Astrocyte of the spinal cord (primary cell): Measurements from ENCODE around the gene ANO10.

Source experiments
- DNase-seq: peaks from one replicate; pipeline ENCODE4 v3.0.0; 2011; ENCODE audit warnings: low read depth, low spot score
- H3K4me3 ChIP-seq: 2 replicates; pipeline ENCODE4 v1.5.1; 2011; ENCODE audit warnings: low read depth, mild to moderate bottlenecking, low read length, moderate library complexity
- CTCF ChIP-seq: IDR thresholded peaks from 2 replicates; pipeline ENCODE4 v1.5.1; 2012; ENCODE audit warnings: low read depth, mild to moderate bottlenecking, low read length, inconsistent platforms
- in situ Hi-C: cut with HindIII; loops from 2 replicates; pipeline ENCODE4 v1.10.0; 2017; ENCODE audit warnings: low sequenced_read_pairs

Gene ANO10

GRCh38 chr3:43391621-43392020 is 230.2 kb downstream of the ANO10 start:
- H3K4me3 ChIP-seq = no peak overlapping the region
- in situ Hi-C loops = no loop called here
- TF ChIP-seq CTCF = no peak
- no peak for DNase-seq

- no peak for DNase-seq
- H3K4me3 ChIP-seq = no peak overlapping the region
- in situ Hi-C loops = no loop called here
- TF ChIP-seq CTCF = no peak
Measured at GRCh38 chr3:43390255-43390588, 231.6 kb downstream of the ANO10 start.

GRCh38 chr3:43389388-43390254 is 232.2 kb downstream of the ANO10 start:
- no peak for TF ChIP-seq CTCF
- peak; percentile 83 for DNase-seq
- H3K4me3 ChIP-seq = no peak overlapping the region
- in situ Hi-C loops = no loop called here

DNA sequence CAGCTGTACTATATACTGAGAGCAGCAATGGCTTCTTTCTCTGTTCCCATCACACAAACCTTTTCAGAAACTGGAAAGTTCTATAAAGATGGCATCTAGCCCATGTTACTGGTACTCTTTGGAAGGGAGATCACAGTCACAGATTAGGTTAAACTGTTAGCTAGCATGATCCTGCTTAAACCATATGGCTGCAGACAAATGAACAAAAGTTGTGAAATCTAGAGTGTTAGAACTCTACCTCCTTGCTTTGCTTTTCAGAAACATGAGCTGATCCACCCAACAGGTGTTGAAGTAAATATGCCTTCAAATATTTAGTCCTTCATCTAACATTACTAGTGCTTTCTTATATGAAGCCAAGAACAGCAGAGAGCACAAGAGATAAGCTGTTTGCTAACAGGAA is 232.9 kb downstream of the ANO10 start:
- no peak overlapping the region for H3K4me3 ChIP-seq
- no peak for DNase-seq
- in situ Hi-C loops = no loop called here
- TF ChIP-seq CTCF = no peak

DNA sequence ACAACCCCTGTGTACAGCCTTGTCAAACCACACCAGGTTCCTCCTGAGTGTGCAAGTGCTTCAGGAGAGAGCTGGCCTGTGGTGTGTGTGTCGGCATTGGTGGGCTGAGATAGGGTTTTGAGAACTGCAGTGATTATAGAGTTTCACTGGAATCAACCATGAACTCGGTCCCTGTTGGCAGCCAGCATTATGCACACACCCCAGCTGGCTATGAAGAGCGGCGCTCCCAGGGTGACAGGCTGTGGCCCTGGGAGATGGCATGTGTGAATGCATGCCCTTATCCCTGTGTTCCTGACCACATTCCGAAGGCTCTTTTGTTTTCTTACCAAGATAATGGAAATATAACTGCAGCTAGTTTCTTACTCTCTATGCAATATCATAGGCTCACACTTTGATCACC is 233.6 kb downstream of the ANO10 start:
- DNase-seq = no peak
- no peak for TF ChIP-seq CTCF
- in situ Hi-C loops = no loop called here
- H3K4me3 ChIP-seq = no peak overlapping the region

DNA sequence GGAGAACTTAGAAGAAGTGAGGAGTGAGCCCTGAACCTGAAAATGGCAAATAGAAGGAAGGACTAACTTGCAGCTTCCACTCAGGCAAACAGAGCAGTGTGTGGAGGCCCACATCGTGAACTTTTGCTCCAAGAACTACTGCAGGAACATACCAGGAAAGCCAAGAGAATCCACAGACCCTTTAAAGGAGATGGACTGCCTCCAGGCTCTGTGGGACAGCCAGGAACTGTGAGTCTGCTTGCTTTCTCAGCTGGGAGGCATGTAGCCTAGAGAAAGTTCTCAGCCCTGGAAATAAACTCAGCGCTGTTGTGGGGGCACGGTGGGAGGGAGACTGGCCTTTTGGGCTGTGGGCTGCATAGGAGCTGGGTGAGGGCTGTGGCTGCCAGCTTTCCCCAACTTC is 242.5 kb downstream of the ANO10 start:
- no peak overlapping the region for H3K4me3 ChIP-seq
- TF ChIP-seq CTCF = no peak
- in situ Hi-C loops = no loop called here
- peak; percentile 90 for DNase-seq
